Measurements from ENCODE around the gene TENT4A. TPM values are rescaled to one million over a fixed set of nuclear protein-coding genes. Genes with fewer than 3 reads are reported as not detected.

Gene TENT4A
- total RNA-seq, 1 experiment from 2014 or later, result 21.6 TPM

GRCh38 chr5:6753851-6754250 is 40.6 kb downstream of the TENT4A start:
- no peaks in the 10 kb centered on the region for H3K27me3 ChIP-seq
- H3K4me1 ChIP-seq, result no peaks in the 10 kb centered on the region
- H3K4me3 ChIP-seq, result no peak overlapping the region
- peaks cover 14% of the 10 kb centered on the region for H3K36me3 ChIP-seq
- H3K27ac ChIP-seq, result no peak overlapping the region
- DNase-seq, result no peak
- H3K9me3 ChIP-seq (replicated peaks), result no peaks in the 10 kb centered on the region

- H3K9me3 ChIP-seq (replicated peaks), result no peaks in the 10 kb centered on the region
Measured at GRCh38 chr5:6754766-6755165, 41.5 kb downstream of the TENT4A start.

GRCh38 chr5:6755519-6755918 is 42.3 kb downstream of the TENT4A start:
- Histone ChIP-seq H3K9me3 (replicated peaks) (no peaks in the 10 kb centered on the region), H3K27ac (no peak overlapping the region), H3K4me1 (no peaks in the 10 kb centered on the region), H3K36me3 (peaks cover 14% of the 10 kb centered on the region), H3K27me3 (no peaks in the 10 kb centered on the region), H3K4me3 (no peak overlapping the region)
- DNase-seq, result no peak

More at GRCh38 chr5:6754766-6755165, 41.5 kb downstream of the TENT4A start:
- no peak overlapping the region for H3K4me3 ChIP-seq
- no peak overlapping the region for H3K27ac ChIP-seq
- peaks cover 14% of the 10 kb centered on the region for H3K36me3 ChIP-seq
- no peaks in the 10 kb centered on the region for H3K4me1 ChIP-seq
- H3K27me3 ChIP-seq, result no peaks in the 10 kb centered on the region
- DNase-seq, result no peak

- Histone ChIP-seq H3K4me1 (no peaks in the 10 kb centered on the region), H3K27ac (no peak overlapping the region), H3K36me3 (peaks cover 12% of the 10 kb centered on the region), H3K27me3 (no peaks in the 10 kb centered on the region), H3K9me3 (replicated peaks) (no peaks in the 10 kb centered on the region), H3K4me3 (no peak overlapping the region)
- DNase-seq, result no peak
Measured at GRCh38 chr5:6755941-6756340, 42.7 kb downstream of the TENT4A start.

GRCh38 chr5:6757414-6757969 is 44.3 kb downstream of the TENT4A start:
- Histone ChIP-seq H3K9me3 (replicated peaks) (no peaks in the 10 kb centered on the region), H3K36me3 (peaks cover 8% of the 10 kb centered on the region), H3K27me3 (no peaks in the 10 kb centered on the region), H3K4me1 (no peaks in the 10 kb centered on the region), H3K27ac (no peak overlapping the region), H3K4me3 (no peak overlapping the region)
- DNase-seq, result no peak

GRCh38 chr5:6758236-6758635 is 45.0 kb downstream of the TENT4A start:
- Histone ChIP-seq H3K27me3 (no peaks in the 10 kb centered on the region), H3K4me3 (no peak overlapping the region), H3K9me3 (replicated peaks) (no peaks in the 10 kb centered on the region), H3K36me3 (peaks cover 6% of the 10 kb centered on the region), H3K4me1 (no peaks in the 10 kb centered on the region), H3K27ac (no peak overlapping the region)
- DNase-seq, result no peak

GRCh38 chr5:6758706-6759105 is 45.5 kb downstream of the TENT4A start:
- Histone ChIP-seq H3K36me3 (peaks cover 1% of the 10 kb centered on the region; the same call in 1 of the 2 replicates), H3K27ac (no peak overlapping the region), H3K4me3 (no peak overlapping the region), H3K4me1 (no peaks in the 10 kb centered on the region), H3K9me3 (replicated peaks) (no peaks in the 10 kb centered on the region), H3K27me3 (no peaks in the 10 kb centered on the region)
- no peak for DNase-seq

- H3K36me3 ChIP-seq, result no peaks in the 10 kb centered on the region; the same call in 1 of the 2 replicates
- H3K27ac ChIP-seq, result no peak overlapping the region
- H3K4me3 ChIP-seq, result no peak overlapping the region
- H3K27me3 ChIP-seq, result no peaks in the 10 kb centered on the region
- H3K9me3 ChIP-seq (replicated peaks), result no peaks in the 10 kb centered on the region
- H3K4me1 ChIP-seq, result no peaks in the 10 kb centered on the region
- peak in 1 of 2 experiments; percentile 13 for DNase-seq
Measured at GRCh38 chr5:6759401-6759800, 46.2 kb downstream of the TENT4A start.

GRCh38 chr5:6759983-6760382 is 46.8 kb downstream of the TENT4A start:
- H3K27ac ChIP-seq, result no peak overlapping the region
- DNase-seq, result no peak
- no peaks in the 10 kb centered on the region for H3K9me3 ChIP-seq (replicated peaks)

GRCh38 chr5:6760686-6761085 is 47.5 kb downstream of the TENT4A start:
- H3K27me3 ChIP-seq, result no peaks in the 10 kb centered on the region
- no peak for DNase-seq
- no peaks in the 10 kb centered on the region; the same call in 1 of the 2 replicates for H3K36me3 ChIP-seq
- H3K4me1 ChIP-seq, result peaks cover under 1% of the 10 kb centered on the region; the same call in 1 of the 2 replicates
- H3K9me3 ChIP-seq (replicated peaks), result no peaks in the 10 kb centered on the region
- H3K4me3 ChIP-seq, result no peak overlapping the region
- H3K27ac ChIP-seq, result no peak overlapping the region

More at GRCh38 chr5:6759983-6760382, 46.8 kb downstream of the TENT4A start:
- H3K27me3 ChIP-seq, result no peaks in the 10 kb centered on the region
- H3K36me3 ChIP-seq, result no peaks in the 10 kb centered on the region; the same call in 1 of the 2 replicates
- H3K4me3 ChIP-seq, result no peak overlapping the region
- no peaks in the 10 kb centered on the region for H3K4me1 ChIP-seq

- no peak for DNase-seq
- no peaks in the 10 kb centered on the region for H3K27me3 ChIP-seq
- no peaks in the 10 kb centered on the region; the same call in 1 of the 2 replicates for H3K36me3 ChIP-seq
- H3K9me3 ChIP-seq (replicated peaks), result no peaks in the 10 kb centered on the region
- no peak overlapping the region for H3K4me3 ChIP-seq
- peaks cover 4% of the 10 kb centered on the region; the same call in 1 of the 2 replicates for H3K4me1 ChIP-seq
- H3K27ac ChIP-seq, result no peak overlapping the region
Measured at GRCh38 chr5:6761333-6761732, 48.1 kb downstream of the TENT4A start.

- no peaks in the 10 kb centered on the region; the same call in 1 of the 2 replicates for H3K36me3 ChIP-seq
- no peaks in the 10 kb centered on the region for H3K27me3 ChIP-seq
- no peak overlapping the region for H3K27ac ChIP-seq
- no peak overlapping the region for H3K4me3 ChIP-seq
- DNase-seq, result no peak
- H3K4me1 ChIP-seq, result peaks cover 4% of the 10 kb centered on the region; the same call in 1 of the 2 replicates
- H3K9me3 ChIP-seq (replicated peaks), result no peaks in the 10 kb centered on the region
Measured at GRCh38 chr5:6762116-6762515, 48.9 kb downstream of the TENT4A start.

GRCh38 chr5:6762697-6763096 is 49.5 kb downstream of the TENT4A start:
- peaks cover 4% of the 10 kb centered on the region; the same call in 1 of the 2 replicates for H3K4me1 ChIP-seq
- H3K9me3 ChIP-seq (replicated peaks), result no peaks in the 10 kb centered on the region
- no peak overlapping the region for H3K27ac ChIP-seq
- H3K27me3 ChIP-seq, result no peaks in the 10 kb centered on the region
- no peak for DNase-seq
- no peak overlapping the region for H3K4me3 ChIP-seq
- no peaks in the 10 kb centered on the region for H3K36me3 ChIP-seq

GRCh38 chr5:6763191-6763590 is 50.0 kb downstream of the TENT4A start:
- no peaks in the 10 kb centered on the region for H3K9me3 ChIP-seq (replicated peaks)
- no peak overlapping the region for H3K27ac ChIP-seq
- H3K27me3 ChIP-seq, result no peaks in the 10 kb centered on the region

GRCh38 chr5:6765612-6766525 is 52.6 kb downstream of the TENT4A start:
- H3K4me3 ChIP-seq, result peak overlapping the region; percentile 19
- H3K27ac ChIP-seq, result peak overlapping the region; percentile 11; the same call in 1 of the 2 replicates
- no peaks in the 10 kb centered on the region for H3K27me3 ChIP-seq
- H3K36me3 ChIP-seq, result no peaks in the 10 kb centered on the region
- peaks cover 4% of the 10 kb centered on the region; the same call in 1 of the 2 replicates for H3K4me1 ChIP-seq
- DNase-seq, result peak; percentile 71 to 80
- no peaks in the 10 kb centered on the region for H3K9me3 ChIP-seq (replicated peaks)

More at GRCh38 chr5:6763191-6763590, 50.0 kb downstream of the TENT4A start:
- Histone ChIP-seq H3K4me1 (peaks cover 4% of the 10 kb centered on the region; the same call in 1 of the 2 replicates), H3K36me3 (no peaks in the 10 kb centered on the region), H3K4me3 (no peak overlapping the region)
- DNase-seq, result no peak
